HEK293 (cell line): ENCODE measurements around the gene PARP6.

Source experiments
- BCL11B ChIP-seq: fragments of 450-650 bp; formaldehyde crosslinking; IDR thresholded peaks from 2 replicates; pipeline ENCODE4 v1.5.1; 2016; ENCODE audit warnings: low read depth, missing biosample characterization, missing genetic modification characterization
- ELK4 ChIP-seq: IDR thresholded peaks from 2 replicates; pipeline ENCODE4 v1.6.1; 2011; ENCODE audit warnings: mild to moderate bottlenecking, low read depth, low read length, borderline replicate concordance
- FEZF1 ChIP-seq: fragments of 450-650 bp; formaldehyde crosslinking; IDR thresholded peaks from 2 replicates; pipeline ENCODE4 v1.5.1; 2016; ENCODE audit warnings: missing biosample characterization, missing genetic modification characterization
- HOXA7 ChIP-seq: sonication (generic); formaldehyde crosslinking; IDR thresholded peaks from 2 replicates; pipeline ENCODE4 v1.8.1; 2022; ENCODE audit warnings: missing genetic modification reagents, borderline replicate concordance
- IKZF3 ChIP-seq: fragments of 450-650 bp; IDR thresholded peaks from 2 replicates; pipeline ENCODE4 v1.5.0; 2018; ENCODE audit warnings: missing biosample characterization, mild to moderate bottlenecking, missing genetic modification characterization, moderate library complexity
- KLF10 ChIP-seq: fragments of 450-650 bp; IDR thresholded peaks from 2 replicates; pipeline ENCODE4 v1.5.1; 2018; ENCODE audit warnings: missing biosample characterization, mild to moderate bottlenecking, missing genetic modification characterization
- KLF17 ChIP-seq: fragments of 450-650 bp; formaldehyde crosslinking; IDR thresholded peaks from 2 replicates; pipeline ENCODE4 v1.5.1; 2016; ENCODE audit warnings: missing biosample characterization, missing genetic modification characterization
- KLF7 ChIP-seq: fragments of 450-650 bp; formaldehyde crosslinking; IDR thresholded peaks from 2 replicates; pipeline ENCODE4 v1.5.1; 2016; ENCODE audit warnings: missing biosample characterization, missing genetic modification characterization, borderline replicate concordance
- SP2 ChIP-seq: fragments of 450-650 bp; formaldehyde crosslinking; IDR thresholded peaks from 2 replicates; pipeline ENCODE4 v1.5.1; 2016; ENCODE audit warnings: missing biosample characterization, missing genetic modification characterization
- SP3 ChIP-seq: fragments of 450-650 bp; formaldehyde crosslinking; IDR thresholded peaks from 2 replicates; pipeline ENCODE4 v1.5.1; 2016; ENCODE audit warnings: missing biosample characterization, missing genetic modification characterization
- SP7 ChIP-seq: fragments of 450-650 bp; formaldehyde crosslinking; IDR thresholded peaks from 2 replicates; pipeline ENCODE4 v1.5.1; 2016; ENCODE audit warnings: missing biosample characterization, missing genetic modification characterization
- WT1 ChIP-seq: fragments of 450-650 bp; formaldehyde crosslinking; IDR thresholded peaks from 2 replicates; pipeline ENCODE4 v1.5.1; 2016; ENCODE audit warnings: missing biosample characterization, missing genetic modification characterization
- ZBTB17 ChIP-seq: fragments of 450-650 bp; formaldehyde crosslinking; IDR thresholded peaks from 2 replicates; pipeline ENCODE4 v1.5.1; 2016; ENCODE audit warnings: missing biosample characterization, missing genetic modification characterization
- ZNF2 ChIP-seq: fragments of 450-650 bp; formaldehyde crosslinking; IDR thresholded peaks from 2 replicates; pipeline ENCODE4 v1.5.1; 2016; ENCODE audit warnings: missing biosample characterization, missing genetic modification characterization
- ZNF239 ChIP-seq: fragments of 450-650 bp; formaldehyde crosslinking; IDR thresholded peaks from 2 replicates; pipeline ENCODE4 v1.5.1; 2016; ENCODE audit warnings: missing biosample characterization, missing genetic modification characterization
- ZNF274 ChIP-seq, 2 experiments: fragments of 200-500 bp in 1 of 2; fragments of 450-650 bp in 1 of 2; sonication (Bioruptor generic) in 1 of 2; formaldehyde crosslinking in 1 of 2; IDR thresholded peaks; 2 replicates each; pipeline versions ENCODE4 v1.5.1 to v1.6.1; 2014 to 2016; ENCODE audit warnings: borderline replicate concordance in 1 of 2, inconsistent platforms in 1 of 2, low read length in 1 of 2, missing biosample characterization in 1 of 2, missing genetic modification characterization in 1 of 2
- ZNF37A ChIP-seq: fragments of 450-650 bp; IDR thresholded peaks from 2 replicates; pipeline ENCODE4 v1.5.1; 2018; ENCODE audit warnings: missing biosample characterization, missing genetic modification characterization
- ZNF398 ChIP-seq: fragments of 450-650 bp; formaldehyde crosslinking; IDR thresholded peaks from 2 replicates; pipeline ENCODE4 v1.5.1; 2017; ENCODE audit warnings: missing biosample characterization, missing genetic modification characterization
- ZNF423 ChIP-seq: fragments of 450-650 bp; formaldehyde crosslinking; IDR thresholded peaks from 2 replicates; pipeline ENCODE4 v1.5.1; 2016; ENCODE audit warnings: missing biosample characterization, missing genetic modification characterization
- ZNF426 ChIP-seq: fragments of 450-650 bp; formaldehyde crosslinking; IDR thresholded peaks from 2 replicates; pipeline ENCODE4 v1.5.1; 2017; ENCODE audit warnings: missing biosample characterization, missing genetic modification characterization, mild to moderate bottlenecking, inconsistent platforms, moderate library complexity
- ZNF433 ChIP-seq: fragments of 450-650 bp; formaldehyde crosslinking; IDR thresholded peaks from 2 replicates; pipeline ENCODE4 v1.5.1; 2016; ENCODE audit warnings: missing biosample characterization, missing genetic modification characterization, low read depth
- ZNF473 ChIP-seq: fragments of 450-650 bp; formaldehyde crosslinking; IDR thresholded peaks from 2 replicates; pipeline ENCODE4 v1.5.1; 2017; ENCODE audit warnings: missing biosample characterization, missing genetic modification characterization
- ZNF558 ChIP-seq: fragments of 450-650 bp; formaldehyde crosslinking; IDR thresholded peaks from 2 replicates; pipeline ENCODE4 v1.5.1; 2016; ENCODE audit warnings: missing biosample characterization, missing genetic modification characterization
- ZNF654 ChIP-seq: fragments of 450-650 bp; formaldehyde crosslinking; IDR thresholded peaks from 2 replicates; pipeline ENCODE4 v1.5.1; 2016; ENCODE audit warnings: low read depth, missing biosample characterization, missing genetic modification characterization
- ZNF658 ChIP-seq: fragments of 450-650 bp; formaldehyde crosslinking; IDR thresholded peaks from 2 replicates; pipeline ENCODE4; 2016; ENCODE audit warnings: missing biosample characterization, missing genetic modification characterization
- ZSCAN18 ChIP-seq: fragments of 450-650 bp; formaldehyde crosslinking; IDR thresholded peaks from 2 replicates; pipeline ENCODE4 v1.5.1; 2016; ENCODE audit warnings: missing biosample characterization, missing genetic modification characterization
- ZXDB ChIP-seq: fragments of 450-650 bp; formaldehyde crosslinking; IDR thresholded peaks from 2 replicates; pipeline ENCODE4 v1.5.1; 2016; ENCODE audit warnings: missing biosample characterization, missing genetic modification characterization
- TF ChIP-seq, protein P1 (sequence below): fragments of 450-650 bp; formaldehyde crosslinking; IDR thresholded peaks from 2 replicates; pipeline ENCODE4; 2016; ENCODE audit warnings: missing biosample characterization, missing genetic modification characterization
- TF ChIP-seq, protein P2 (sequence below): fragments of 450-650 bp; IDR thresholded peaks from 2 replicates; pipeline ENCODE4 v1.5.1; 2018; ENCODE audit warnings: missing biosample characterization, missing genetic modification characterization
- TF ChIP-seq, protein P3 (sequence below): fragments of 450-650 bp; formaldehyde crosslinking; IDR thresholded peaks from 2 replicates; pipeline ENCODE4 v1.5.1; 2016; ENCODE audit warnings: missing biosample characterization, missing genetic modification characterization

Gene PARP6

GRCh38 chr15:72199721-72200212, 72.6 kb downstream of the PARP6 start (continued):
- TF ChIP-seq ZSCAN18 (tag by site-specific recombination), result no peak
- TF ChIP-seq BCL11B (tag by site-specific recombination), result no peak
- peak; percentile 89 for TF ChIP-seq ZNF2
- no peak for TF ChIP-seq ZNF473 (tag by site-specific recombination)
- TF ChIP-seq KLF17 (tag by site-specific recombination), result peak; percentile 83
- TF ChIP-seq FEZF1 (tag by site-specific recombination), result no peak
- TF ChIP-seq ZXDB, result peak; percentile 40; the same call in 1 of the 2 replicates
- no peak for TF ChIP-seq HOXA7 (CRISPR knock-in tag)
- TF ChIP-seq ZNF239, result peak; percentile 94
- no peak for TF ChIP-seq ZNF426 (tag by site-specific recombination)
- no peak for TF ChIP-seq SP3
- TF ChIP-seq IKZF3 (tag by site-specific recombination), result no peak
- no peak for TF ChIP-seq SP2 (tag by site-specific recombination)
- TF ChIP-seq, protein P1, sequence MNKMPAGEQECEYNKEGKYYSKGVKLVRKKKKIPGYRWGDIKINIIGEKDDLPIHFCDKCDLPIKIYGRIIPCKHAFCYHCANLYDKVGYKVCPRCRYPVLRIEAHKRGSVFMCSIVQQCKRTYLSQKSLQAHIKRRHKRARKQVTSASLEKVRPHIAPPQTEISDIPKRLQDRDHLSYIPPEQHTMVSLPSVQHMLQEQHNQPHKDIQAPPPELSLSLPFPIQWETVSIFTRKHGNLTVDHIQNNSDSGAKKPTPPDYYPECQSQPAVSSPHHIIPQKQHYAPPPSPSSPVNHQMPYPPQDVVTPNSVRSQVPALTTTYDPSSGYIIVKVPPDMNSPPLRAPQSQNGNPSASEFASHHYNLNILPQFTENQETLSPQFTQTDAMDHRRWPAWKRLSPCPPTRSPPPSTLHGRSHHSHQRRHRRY (tag by site-specific recombination), result no peak
- TF ChIP-seq SP7 (tag by site-specific recombination), result peak; percentile 66
- no peak for TF ChIP-seq KLF10
- TF ChIP-seq KLF7 (tag by site-specific recombination), result no peak
- no peak for TF ChIP-seq ZNF423
- TF ChIP-seq ZNF654 (tag by site-specific recombination), result peak; percentile 96
- TF ChIP-seq ZBTB17 (tag by site-specific recombination), result peak; percentile 46
- TF ChIP-seq, protein P2, sequence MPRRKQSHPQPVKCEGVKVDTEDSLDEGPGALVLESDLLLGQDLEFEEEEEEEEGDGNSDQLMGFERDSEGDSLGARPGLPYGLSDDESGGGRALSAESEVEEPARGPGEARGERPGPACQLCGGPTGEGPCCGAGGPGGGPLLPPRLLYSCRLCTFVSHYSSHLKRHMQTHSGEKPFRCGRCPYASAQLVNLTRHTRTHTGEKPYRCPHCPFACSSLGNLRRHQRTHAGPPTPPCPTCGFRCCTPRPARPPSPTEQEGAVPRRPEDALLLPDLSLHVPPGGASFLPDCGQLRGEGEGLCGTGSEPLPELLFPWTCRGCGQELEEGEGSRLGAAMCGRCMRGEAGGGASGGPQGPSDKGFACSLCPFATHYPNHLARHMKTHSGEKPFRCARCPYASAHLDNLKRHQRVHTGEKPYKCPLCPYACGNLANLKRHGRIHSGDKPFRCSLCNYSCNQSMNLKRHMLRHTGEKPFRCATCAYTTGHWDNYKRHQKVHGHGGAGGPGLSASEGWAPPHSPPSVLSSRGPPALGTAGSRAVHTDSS (tag by site-specific recombination), result peak; percentile 65
- TF ChIP-seq WT1, result peak; percentile 42; the same call in 1 of the 2 replicates
- TF ChIP-seq, protein P3, sequence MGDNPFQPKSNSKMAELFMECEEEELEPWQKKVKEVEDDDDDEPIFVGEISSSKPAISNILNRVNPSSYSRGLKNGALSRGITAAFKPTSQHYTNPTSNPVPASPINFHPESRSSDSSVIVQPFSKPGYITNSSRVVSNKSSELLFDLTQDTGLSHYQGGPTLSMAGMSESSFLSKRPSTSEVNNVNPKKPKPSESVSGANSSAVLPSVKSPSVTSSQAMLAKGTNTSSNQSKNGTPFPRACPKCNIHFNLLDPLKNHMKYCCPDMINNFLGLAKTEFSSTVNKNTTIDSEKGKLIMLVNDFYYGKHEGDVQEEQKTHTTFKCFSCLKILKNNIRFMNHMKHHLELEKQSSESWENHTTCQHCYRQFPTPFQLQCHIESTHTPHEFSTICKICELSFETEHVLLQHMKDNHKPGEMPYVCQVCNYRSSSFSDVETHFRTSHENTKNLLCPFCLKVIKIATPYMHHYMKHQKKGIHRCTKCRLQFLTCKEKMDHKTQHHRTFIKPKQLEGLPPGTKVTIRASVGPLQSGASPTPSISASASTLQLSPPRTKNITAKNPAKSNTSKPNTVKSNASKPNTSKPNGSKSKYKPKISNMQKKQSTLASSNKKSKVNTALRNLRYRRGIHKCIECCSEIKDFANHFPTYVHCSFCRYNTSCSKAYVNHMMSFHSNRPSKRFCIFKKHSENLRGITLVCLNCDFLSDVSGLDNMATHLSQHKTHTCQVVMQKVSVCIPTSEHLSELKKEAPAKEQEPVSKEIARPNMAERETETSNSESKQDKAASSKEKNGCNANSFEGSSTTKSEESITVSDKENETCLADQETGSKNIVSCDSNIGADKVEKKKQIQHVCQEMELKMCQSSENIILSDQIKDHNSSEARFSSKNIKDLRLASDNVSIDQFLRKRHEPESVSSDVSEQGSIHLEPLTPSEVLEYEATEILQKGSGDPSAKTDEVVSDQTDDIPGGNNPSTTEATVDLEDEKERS, result no peak
- no peak; the same call in 1 of the 2 replicates for TF ChIP-seq ZNF558
- no peak for TF ChIP-seq ZNF274 (IDR thresholded peaks at IDR 0.05; ENCODE audit: low read length)
- TF ChIP-seq ZNF274 (tag by site-specific recombination; IDR thresholded peaks at IDR 0.05; ENCODE audit: borderline replicate concordance), result no peak
- TF ChIP-seq ELK4, result no peak
- TF ChIP-seq ZNF433 (tag by site-specific recombination), result no peak
- no peak for TF ChIP-seq ZNF658 (tag by site-specific recombination)
- no peak for TF ChIP-seq ZNF398 (tag by site-specific recombination)
- TF ChIP-seq ZNF37A (tag by site-specific recombination), result no peak
